ENCODE results near the gene METTL2B.
"Not testable (repeated sequence)": the region's sequence is repeated elsewhere in the genome, so short reads cannot be mapped to it uniquely, and the experiment has no call there.

The METTL2B gene, protein sequence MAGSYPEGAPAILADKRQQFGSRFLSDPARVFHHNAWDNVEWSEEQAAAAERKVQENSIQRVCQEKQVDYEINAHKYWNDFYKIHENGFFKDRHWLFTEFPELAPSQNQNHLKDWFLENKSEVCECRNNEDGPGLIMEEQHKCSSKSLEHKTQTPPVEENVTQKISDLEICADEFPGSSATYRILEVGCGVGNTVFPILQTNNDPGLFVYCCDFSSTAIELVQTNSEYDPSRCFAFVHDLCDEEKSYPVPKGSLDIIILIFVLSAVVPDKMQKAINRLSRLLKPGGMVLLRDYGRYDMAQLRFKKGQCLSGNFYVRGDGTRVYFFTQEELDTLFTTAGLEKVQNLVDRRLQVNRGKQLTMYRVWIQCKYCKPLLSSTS

GRCh38 chr7:128476402-128477335, at the start of gene METTL2B:
TSS of gene METTL2B (plus strand) at chr7:128476748. CDS start at chr7:128476766, 18 bp downstream.
- H3K27me3 ChIP-seq, H3K9me3 ChIP-seq: not testable (repeated sequence)
- Histone ChIP-seq H3K4me3 (ENCODE audit: low read depth in 1 of 2, low read length in 1 of 2) (peak within 1 kb of the TSS; percentile 72 to 82), H3K36me3 (peaks cover 11% of the 10 kb centered on the region), H3K4me1 (ENCODE audit: control insufficient read depth in 1 of 2, insufficient read depth in 1 of 2, low read depth in 1 of 2, low read length in 1 of 2) (peaks cover 12 to 13% of the 10 kb centered on the region in 2 experiments), H3K27ac (peak within 1 kb of the TSS; percentile 77)
- TF ChIP-seq, protein P1, sequence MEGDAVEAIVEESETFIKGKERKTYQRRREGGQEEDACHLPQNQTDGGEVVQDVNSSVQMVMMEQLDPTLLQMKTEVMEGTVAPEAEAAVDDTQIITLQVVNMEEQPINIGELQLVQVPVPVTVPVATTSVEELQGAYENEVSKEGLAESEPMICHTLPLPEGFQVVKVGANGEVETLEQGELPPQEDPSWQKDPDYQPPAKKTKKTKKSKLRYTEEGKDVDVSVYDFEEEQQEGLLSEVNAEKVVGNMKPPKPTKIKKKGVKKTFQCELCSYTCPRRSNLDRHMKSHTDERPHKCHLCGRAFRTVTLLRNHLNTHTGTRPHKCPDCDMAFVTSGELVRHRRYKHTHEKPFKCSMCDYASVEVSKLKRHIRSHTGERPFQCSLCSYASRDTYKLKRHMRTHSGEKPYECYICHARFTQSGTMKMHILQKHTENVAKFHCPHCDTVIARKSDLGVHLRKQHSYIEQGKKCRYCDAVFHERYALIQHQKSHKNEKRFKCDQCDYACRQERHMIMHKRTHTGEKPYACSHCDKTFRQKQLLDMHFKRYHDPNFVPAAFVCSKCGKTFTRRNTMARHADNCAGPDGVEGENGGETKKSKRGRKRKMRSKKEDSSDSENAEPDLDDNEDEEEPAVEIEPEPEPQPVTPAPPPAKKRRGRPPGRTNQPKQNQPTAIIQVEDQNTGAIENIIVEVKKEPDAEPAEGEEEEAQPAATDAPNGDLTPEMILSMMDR (IDR thresholded peaks at IDR 0.05): peak; percentile 77

DNA sequence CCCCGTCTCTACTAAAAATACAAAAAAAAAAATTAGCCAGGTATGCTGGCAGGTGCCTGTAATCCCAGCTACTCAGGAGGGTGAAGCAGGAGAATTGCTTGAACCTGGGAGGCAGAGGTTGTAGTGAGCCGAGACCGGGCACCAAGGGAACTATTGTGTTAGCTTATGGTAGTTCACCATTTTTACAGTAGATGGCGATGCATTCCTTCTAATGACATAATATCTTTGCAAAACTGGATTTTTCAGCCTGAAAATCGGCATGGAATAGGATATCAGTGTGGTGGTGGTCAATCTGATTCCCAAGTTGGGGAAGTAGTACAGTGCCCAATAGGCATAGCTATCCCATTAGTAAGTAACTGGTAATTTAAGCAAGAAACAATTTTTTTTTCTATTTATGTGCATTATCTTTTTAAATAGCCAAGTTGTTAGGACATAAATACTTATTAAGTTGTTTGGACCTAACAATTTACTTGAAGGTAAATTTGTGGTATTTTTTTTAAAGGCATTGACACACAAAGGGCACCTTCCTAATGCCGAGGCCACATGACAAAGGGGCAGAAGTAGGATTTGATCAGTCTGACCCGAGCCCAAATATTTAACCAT, 49.2 kb upstream of the METTL2B start:
- Histone ChIP-seq H3K4me3 (ENCODE audit: low read depth in 1 of 2, low read length in 1 of 2) (no peak overlapping the region), H3K27ac (no peak overlapping the region), H3K4me1 (ENCODE audit: control insufficient read depth in 1 of 2, insufficient read depth in 1 of 2, low read depth in 1 of 2, low read length in 1 of 2) (no peaks in the 10 kb centered on the region), H3K27me3 (no peaks in the 10 kb centered on the region), H3K9me3 (no peaks in the 10 kb centered on the region), H3K36me3 (no peaks in the 10 kb centered on the region)
- TF ChIP-seq, protein P1 (IDR thresholded peaks at IDR 0.05): peak; percentile 83

GRCh38 chr7:128430207-128430606, 46.3 kb upstream of the METTL2B start:
- Histone ChIP-seq H3K27ac (no peak overlapping the region), H3K4me3 (ENCODE audit: low read depth in 1 of 2, low read length in 1 of 2) (no peak overlapping the region), H3K36me3 (no peaks in the 10 kb centered on the region), H3K4me1 (ENCODE audit: control insufficient read depth in 1 of 2, insufficient read depth in 1 of 2, low read depth in 1 of 2, low read length in 1 of 2) (no peaks in the 10 kb centered on the region), H3K9me3 (no peaks in the 10 kb centered on the region), H3K27me3 (no peaks in the 10 kb centered on the region)
- TF ChIP-seq, protein P1 (IDR thresholded peaks at IDR 0.05): no peak

GRCh38 chr7:128431221-128431620, 45.3 kb upstream of the METTL2B start:
- Histone ChIP-seq H3K4me1 (ENCODE audit: control insufficient read depth in 1 of 2, insufficient read depth in 1 of 2, low read depth in 1 of 2, low read length in 1 of 2) (no peaks in the 10 kb centered on the region), H3K4me3 (ENCODE audit: low read depth in 1 of 2, low read length in 1 of 2) (no peak overlapping the region), H3K27ac (no peak overlapping the region), H3K9me3 (no peaks in the 10 kb centered on the region), H3K27me3 (no peaks in the 10 kb centered on the region), H3K36me3 (no peaks in the 10 kb centered on the region)
- TF ChIP-seq, protein P1 (IDR thresholded peaks at IDR 0.05): no peak

- Histone ChIP-seq H3K27me3 (no peaks in the 10 kb centered on the region), H3K4me1 (ENCODE audit: control insufficient read depth in 1 of 2, insufficient read depth in 1 of 2, low read depth in 1 of 2, low read length in 1 of 2) (no peaks in the 10 kb centered on the region), H3K9me3 (no peaks in the 10 kb centered on the region), H3K36me3 (no peaks in the 10 kb centered on the region), H3K27ac (no peak overlapping the region), H3K4me3 (ENCODE audit: low read depth in 1 of 2, low read length in 1 of 2) (no peak overlapping the region)
- TF ChIP-seq, protein P1 (IDR thresholded peaks at IDR 0.05): no peak
Observed at GRCh38 chr7:128431754-128432153, 44.8 kb upstream of the METTL2B start.

Data from neutrophil (primary cell).